NCI-H446 (cell line): ENCODE measurements around the gene PGAM4.
"Not testable (repeated sequence)": the region's sequence is repeated elsewhere in the genome, so short reads cannot be mapped to it uniquely, and the experiment has no call there.

ENCODE experiments used
- DNase-seq, 2 experiments: peaks; one replicate each; lab custom pipeline; 2025; lab: John Stamatoyannopoulos, UW

The PGAM4 gene

GRCh38 chrX:77925764-77926163, 43.7 kb downstream of the PGAM4 start:
- DNase-seq, result no peak

GRCh38 chrX:77924320-77924859, 45.0 kb downstream of the PGAM4 start:
- no peak for DNase-seq

- no peak for DNase-seq
These were observed 46.7 kb downstream of the PGAM4 start for GRCh38 chrX:77922787-77923186.

- not testable (repeated sequence) for DNase-seq
These were observed 50.1 kb downstream of the PGAM4 start for GRCh38 chrX:77919370-77919769.

- no peak for DNase-seq
These were observed 50.9 kb downstream of the PGAM4 start for GRCh38 chrX:77918568-77918967.
